GM18858 (cell line): Measurements from ENCODE around the gene RHOXF1.
"Not testable (repeated sequence)": the region's sequence is repeated elsewhere in the genome, so short reads cannot be mapped to it uniquely, and the experiment has no call there.

Source experiments
- ATAC-seq: cut with Tn5 transposase; IDR thresholded peaks from one replicate; pipeline ENCODE4 v1.9.1; 2021; ENCODE audit not compliant: unreplicated experiment

The RHOXF1 gene

GRCh38 chrX:120115438-120115963, at the start of gene RHOXF1:
RHOXF1 (minus strand) TSS chrX:120115913; CDS start chrX:120115862, 51 bp downstream.
- ATAC-seq, result no peak

GRCh38 chrX:120159086-120159485, 43.4 kb upstream of the RHOXF1 start:
- not testable (repeated sequence) for ATAC-seq

- not testable (repeated sequence) for ATAC-seq
Measured at GRCh38 chrX:120158313-120158712, 42.6 kb upstream of the RHOXF1 start, which contains the start of gene RHOXF2. RHOXF2 (plus strand) TSS chrX:120158613; CDS start chrX:120158751, 138 bp downstream.

GRCh38 chrX:120150109-120150744, 34.5 kb upstream of the RHOXF1 start:
- ATAC-seq, result not testable (repeated sequence)

- ATAC-seq, result no peak
Measured at GRCh38 chrX:120147537-120147936, 31.8 kb upstream of the RHOXF1 start.

GRCh38 chrX:120146323-120146722, 30.6 kb upstream of the RHOXF1 start:
- ATAC-seq, result not testable (repeated sequence)

GRCh38 chrX:120145295-120145925, 29.7 kb upstream of the RHOXF1 start:
- no peak for ATAC-seq

GRCh38 chrX:120144178-120144844, 28.6 kb upstream of the RHOXF1 start:
- ATAC-seq, result no peak

GRCh38 chrX:120140293-120140981, 24.7 kb upstream of the RHOXF1 start:
- no peak for ATAC-seq

GRCh38 chrX:120137439-120137838, 21.7 kb upstream of the RHOXF1 start:
- ATAC-seq, result no peak

GRCh38 chrX:120136840-120137239, 21.1 kb upstream of the RHOXF1 start:
- ATAC-seq, result no peak

GRCh38 chrX:120136128-120136527, 20.4 kb upstream of the RHOXF1 start:
- ATAC-seq, result no peak

- ATAC-seq, result not testable (repeated sequence)
Measured at GRCh38 chrX:120128306-120128846, 12.7 kb upstream of the RHOXF1 start.

GRCh38 chrX:120125444-120125843, 9.7 kb upstream of the RHOXF1 start:
- ATAC-seq, result no peak

GRCh38 chrX:120120223-120120622, 4.5 kb upstream of the RHOXF1 start:
- ATAC-seq, result no peak

- ATAC-seq, result no peak
Measured at GRCh38 chrX:120111611-120112010, 4.1 kb downstream of the RHOXF1 start.

GRCh38 chrX:120109378-120109777, 6.3 kb downstream of the RHOXF1 start:
- ATAC-seq, result no peak

- ATAC-seq, result not testable (repeated sequence)
Measured at GRCh38 chrX:120104707-120105106, 11.0 kb downstream of the RHOXF1 start.

GRCh38 chrX:120101057-120101456, 14.7 kb downstream of the RHOXF1 start:
- ATAC-seq, result not testable (repeated sequence)

GRCh38 chrX:120090208-120090607, 25.5 kb downstream of the RHOXF1 start:
- no peak for ATAC-seq
